Measurements from ENCODE around the gene HMBS.
"Not testable (repeated sequence)": the region's sequence is repeated elsewhere in the genome, so short reads cannot be mapped to it uniquely, and the experiment has no call there.

Gene HMBS

DNA sequence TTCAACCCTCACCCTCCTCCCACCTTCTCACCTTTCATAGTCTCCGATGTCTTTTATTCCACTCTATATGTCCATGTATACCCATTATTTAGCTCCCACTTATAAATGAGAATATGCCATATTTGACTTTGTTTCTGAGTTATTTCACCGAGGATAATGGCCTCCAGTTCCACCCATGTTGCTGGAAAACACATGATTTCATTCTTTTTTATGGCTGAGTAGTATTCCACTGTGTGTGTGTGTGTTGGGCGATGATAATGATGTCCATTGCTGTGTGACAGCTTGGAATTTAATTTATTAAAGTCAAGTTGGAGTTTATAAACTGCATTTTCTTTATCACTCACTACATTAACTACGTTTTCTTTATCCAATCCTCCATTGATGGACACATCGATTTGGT, 33.5 kb downstream of the HMBS start:
- no peak for DNase-seq (ENCODE audit: low spot score)
- no peak for FAIRE-seq

DNA sequence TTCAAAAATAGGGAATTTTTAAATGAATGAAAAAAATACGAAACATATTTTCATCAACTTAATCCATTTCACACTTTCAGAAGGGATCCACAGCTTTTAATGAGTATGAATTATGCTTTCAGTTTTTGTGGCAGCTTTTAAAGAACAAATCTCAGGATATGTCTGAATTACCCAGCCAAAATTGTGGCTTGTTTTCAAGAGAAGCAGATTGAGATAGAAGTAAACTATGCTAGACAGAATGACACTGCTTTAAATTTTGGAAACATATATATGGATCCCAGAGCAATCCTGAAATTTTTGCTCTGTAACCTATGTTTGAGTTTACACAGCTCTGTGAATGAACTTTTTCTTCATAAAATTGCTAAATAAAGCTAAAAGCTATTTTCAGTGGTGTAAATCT, 34.3 kb downstream of the HMBS start:
- no peak for DNase-seq (ENCODE audit: low spot score)
- no peak for FAIRE-seq

- FAIRE-seq = no peak
Measured at GRCh38 chr11:119120639-119121007, 35.9 kb downstream of the HMBS start.

DNA sequence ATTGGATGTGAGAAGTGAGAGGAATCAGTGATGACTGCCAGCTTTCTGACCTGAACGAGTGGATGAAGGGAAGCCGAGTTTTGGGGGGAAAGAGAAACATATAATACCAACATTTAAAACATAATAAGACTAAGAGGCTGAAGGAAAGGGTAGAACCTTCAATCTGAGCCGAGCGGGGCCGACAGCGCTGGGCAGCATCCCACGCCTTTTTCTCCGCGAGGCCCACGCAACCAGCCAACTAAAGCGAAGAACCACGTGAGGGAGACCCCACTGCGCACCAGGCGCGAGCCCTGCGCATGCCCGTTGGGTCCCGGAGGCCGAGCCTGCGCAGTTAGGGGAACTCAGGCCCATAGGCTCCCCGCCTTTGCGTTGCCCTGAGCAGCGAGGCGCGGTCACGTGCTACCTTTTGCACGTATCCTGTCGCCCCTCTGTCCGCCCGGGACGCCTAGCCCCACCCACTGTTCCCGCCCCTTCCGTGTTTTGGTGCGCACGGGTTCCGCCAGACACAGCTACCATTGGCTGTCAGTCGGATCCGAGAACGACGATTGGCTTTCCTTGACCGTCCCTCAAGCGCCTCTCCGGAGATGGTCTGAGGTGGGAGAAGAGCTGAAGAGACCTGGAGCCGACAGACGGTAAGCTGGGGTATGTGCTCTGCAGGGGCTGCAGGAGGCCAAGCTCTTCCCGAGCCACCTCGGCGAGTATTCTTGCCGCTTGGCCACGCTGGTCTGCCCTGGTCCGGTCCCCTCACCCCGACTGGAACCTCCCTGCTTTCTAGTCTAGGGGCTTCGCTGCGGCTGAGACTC, 36.5 kb downstream of the HMBS start, which contains the start of gene HINFP:
TSS of gene HINFP (plus strand) at position 573 of the 803 bp plus-strand sequence. CDS start 5,365 bp downstream, outside the sequence.
- FAIRE-seq = peak; percentile 85
- peak; percentile 96 for DNase-seq (ENCODE audit: low spot score)

More at GRCh38 chr11:119120639-119121007, 35.9 kb downstream of the HMBS start:
- DNase-seq (ENCODE audit: low spot score) = no peak

GRCh38 chr11:119121811-119122124, 37.1 kb downstream of the HMBS start:
- DNase-seq (ENCODE audit: low spot score) (no peak), FAIRE-seq (no peak)

DNA sequence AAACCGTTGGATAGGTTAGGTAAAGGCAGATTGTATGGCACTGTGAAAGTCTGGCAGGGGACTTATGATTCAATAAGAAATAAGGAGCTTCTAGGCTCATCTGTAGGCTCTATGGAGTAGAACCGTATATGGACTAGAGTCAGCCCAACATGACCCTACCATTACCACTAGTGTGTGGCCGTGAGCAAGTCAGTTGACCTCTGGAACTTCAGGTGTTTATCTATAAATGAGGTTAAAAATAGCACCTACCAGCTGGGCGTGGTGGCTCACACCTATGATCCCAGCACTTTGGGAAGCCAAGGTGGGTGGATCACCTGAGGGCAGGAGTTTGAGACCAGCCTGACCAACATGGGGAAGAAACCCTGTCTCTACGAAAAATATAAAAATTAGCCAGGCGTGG, 41.1 kb downstream of the HMBS start:
- FAIRE-seq = no peak
- DNase-seq (ENCODE audit: low spot score) = no peak

- DNase-seq (ENCODE audit: low spot score) (no peak), FAIRE-seq (no peak)
Measured at GRCh38 chr11:119126675-119127268, 42.1 kb downstream of the HMBS start.

- FAIRE-seq = no peak
- no peak for DNase-seq (ENCODE audit: low spot score)
Measured at GRCh38 chr11:119130662-119131061, 46.0 kb downstream of the HMBS start.

DNA sequence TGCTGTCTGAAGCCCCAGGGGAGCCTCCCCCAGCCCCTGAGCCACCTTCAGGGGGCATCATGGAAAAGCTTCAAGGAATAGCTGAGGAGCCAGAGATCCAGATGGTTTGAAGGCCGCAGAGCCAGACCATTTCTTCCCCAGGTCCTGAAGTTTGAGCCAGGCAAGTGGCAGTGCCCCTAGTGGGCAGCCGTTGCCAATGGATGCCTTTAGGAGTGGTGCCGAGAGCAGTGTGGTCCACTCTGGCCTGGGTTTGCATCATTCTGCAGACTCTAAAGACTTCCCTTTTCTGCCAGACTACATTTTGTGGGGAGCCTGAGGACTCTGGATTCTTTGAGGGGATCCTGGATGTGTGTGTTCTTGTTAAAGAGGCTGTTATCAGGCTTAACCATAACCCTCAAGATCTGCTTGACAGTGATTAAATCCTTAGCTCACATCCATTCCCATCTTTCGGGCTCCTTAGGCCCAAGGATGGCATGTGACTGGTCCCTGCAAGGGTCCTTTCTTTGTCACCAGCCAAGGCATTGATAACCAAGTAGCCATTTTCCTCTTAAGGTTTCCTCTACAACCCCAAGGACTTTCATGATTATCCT, 49.8 kb downstream of the HMBS start:
- FAIRE-seq (no peak), DNase-seq (ENCODE audit: low spot score) (no peak)

- not testable (repeated sequence) for DNase-seq (ENCODE audit: low spot score); FAIRE-seq
Measured at GRCh38 chr11:119139276-119139675, 54.6 kb downstream of the HMBS start.

Measured in urothelium cell line (cell line).